GM23248 (cell line): ENCODE results near the gene SPEG.

Experiments
- EZH2 ChIP-seq: fragments of 200-600 bp; sonication (generic); IDR thresholded peaks from 2 replicates; pipeline ENCODE4 v1.6.1; 2018; ENCODE audit warnings: antibody characterized with exemption, mild to moderate bottlenecking; ENCODE audit not compliant: insufficient read depth, poor library complexity, severe bottlenecking
- EZH2phosphoT487 ChIP-seq: fragments of 200-600 bp; sonication (generic); IDR thresholded peaks from 2 replicates; pipeline ENCODE4 v1.6.1; 2018; ENCODE audit warnings: antibody characterized with exemption, moderate library complexity, mild to moderate bottlenecking, low read depth; ENCODE audit not compliant: insufficient read depth

DNA sequence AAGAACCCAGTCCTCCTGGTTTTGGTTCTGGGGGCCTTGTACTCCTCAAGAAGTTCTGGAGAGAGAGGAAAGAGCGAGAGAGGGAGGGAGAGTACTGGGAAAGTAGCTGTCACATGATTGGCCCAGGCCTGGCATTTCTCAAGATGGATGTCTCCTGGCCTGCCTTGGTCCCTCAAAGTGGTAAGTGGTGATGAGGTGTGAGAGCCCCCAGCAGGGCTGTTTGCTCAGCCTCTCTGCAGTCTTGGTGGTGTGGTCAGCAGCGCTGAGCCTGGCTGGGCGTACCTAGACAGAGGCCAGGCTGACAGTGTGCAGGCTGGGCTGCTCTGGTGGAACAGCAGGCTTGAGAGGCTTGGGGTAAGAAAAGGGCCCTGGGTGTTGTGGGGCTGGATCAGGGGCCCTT lies 2.5 kb downstream of the SPEG start:
- TF ChIP-seq EZH2 = no peak
- TF ChIP-seq EZH2phosphoT487 = no peak
